Measurements from ENCODE around the gene PRRX1.

PRRX1 gene

GRCh38 chr1:170664828-170665612, 1.1 kb downstream of the PRRX1 start:
- no peak for FAIRE-seq

GRCh38 chr1:170665629-170666028, 1.7 kb downstream of the PRRX1 start:
- no peak for FAIRE-seq

- FAIRE-seq = no peak
These were observed 2.8 kb downstream of the PRRX1 start for GRCh38 chr1:170666541-170667254.

- no peak for FAIRE-seq
These were observed 4.5 kb downstream of the PRRX1 start for GRCh38 chr1:170668209-170669106.

GRCh38 chr1:170669107-170669445, 5.1 kb downstream of the PRRX1 start:
- no peak for FAIRE-seq

- FAIRE-seq = no peak
These were observed 5.9 kb downstream of the PRRX1 start for GRCh38 chr1:170669586-170670530.

- no peak for FAIRE-seq
These were observed 7.1 kb downstream of the PRRX1 start for GRCh38 chr1:170670802-170671628.

GRCh38 chr1:170671629-170671963, 7.7 kb downstream of the PRRX1 start:
- no peak for FAIRE-seq

- no peak for FAIRE-seq
These were observed 8.4 kb downstream of the PRRX1 start for GRCh38 chr1:170672316-170672715.

GRCh38 chr1:170674239-170674638, 10.3 kb downstream of the PRRX1 start:
- FAIRE-seq = no peak

GRCh38 chr1:170674986-170675385, 11.1 kb downstream of the PRRX1 start:
- FAIRE-seq = no peak

- no peak for FAIRE-seq
These were observed 11.9 kb downstream of the PRRX1 start for GRCh38 chr1:170675865-170676264.

GRCh38 chr1:170676628-170677027, 12.7 kb downstream of the PRRX1 start:
- no peak for FAIRE-seq

GRCh38 chr1:170678027-170678600, 14.2 kb downstream of the PRRX1 start:
- FAIRE-seq = no peak

GRCh38 chr1:170680428-170680827, 16.5 kb downstream of the PRRX1 start:
- no peak for FAIRE-seq

GRCh38 chr1:170682169-170682568, 18.2 kb downstream of the PRRX1 start:
- no peak for FAIRE-seq

GRCh38 chr1:170682809-170683208, 18.9 kb downstream of the PRRX1 start:
- FAIRE-seq = no peak

- FAIRE-seq = no peak
These were observed 21.2 kb downstream of the PRRX1 start for GRCh38 chr1:170685166-170685565.

GRCh38 chr1:170686291-170686690, 22.4 kb downstream of the PRRX1 start:
- FAIRE-seq = no peak

- no peak for FAIRE-seq
These were observed 23.7 kb downstream of the PRRX1 start for GRCh38 chr1:170687621-170688020.

- no peak for FAIRE-seq
These were observed 27.3 kb downstream of the PRRX1 start for GRCh38 chr1:170691258-170691657.

All from islet of Langerhans (tissue), 1 donor.